GM19467 (cell line): ENCODE measurements around the gene CD40LG.

Source experiments
- ATAC-seq: cut with Tn5 transposase; IDR thresholded peaks from one replicate; pipeline ENCODE4 v1.9.1; 2021; ENCODE audit warnings: mild to moderate bottlenecking, moderate library complexity; ENCODE audit not compliant: unreplicated experiment

CD40LG gene

DNA sequence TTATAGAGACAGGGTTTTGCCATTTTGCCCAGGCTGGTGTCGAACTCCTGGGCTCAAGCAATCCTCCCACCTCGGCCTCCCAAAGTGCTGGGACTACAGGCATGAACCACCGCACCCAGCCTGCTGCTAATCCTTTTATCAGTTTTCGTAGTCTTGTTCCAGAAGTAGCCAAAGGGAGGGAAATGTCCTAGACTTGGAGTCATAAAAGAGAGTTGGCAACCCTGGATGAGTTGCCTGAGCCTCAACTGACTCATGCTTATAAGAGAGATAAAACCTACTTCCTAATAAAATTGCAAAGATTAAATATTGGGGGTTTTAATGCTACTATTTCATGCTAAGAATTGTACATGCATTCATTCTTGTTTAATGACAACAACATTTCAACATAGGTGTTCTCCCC lies 44.3 kb downstream of the CD40LG start:
- ATAC-seq = no peak

DNA sequence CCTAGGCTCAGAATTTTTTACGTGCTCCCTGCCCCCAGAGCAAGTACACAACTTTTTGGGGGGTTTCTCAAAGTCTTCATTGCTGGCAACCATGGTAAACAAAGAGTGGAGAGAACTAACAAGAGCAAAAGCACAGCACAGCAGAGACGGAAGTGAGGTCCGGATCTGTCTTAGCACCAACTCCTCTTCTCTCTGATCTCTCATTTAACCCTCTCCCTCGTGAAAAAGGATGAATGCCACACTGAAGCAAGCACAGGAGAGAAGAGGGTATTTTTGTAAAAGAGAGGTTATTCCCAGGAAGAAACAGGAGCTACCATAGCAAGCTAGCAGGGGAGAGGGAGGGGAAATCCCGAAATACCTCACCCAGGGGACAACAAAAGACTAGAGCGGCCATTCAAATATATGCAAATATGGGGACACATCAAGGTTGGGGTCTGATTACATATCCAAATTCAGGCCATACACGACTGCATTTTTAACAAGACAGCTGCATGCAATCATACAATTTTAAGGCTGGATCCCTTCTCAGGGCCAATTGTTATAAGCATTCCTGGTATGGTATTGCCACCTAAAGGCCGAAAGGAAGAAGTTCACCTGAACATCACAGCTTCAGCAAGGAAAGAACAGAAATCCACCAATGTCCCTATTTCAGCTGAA lies 46.6 kb downstream of the CD40LG start:
- ATAC-seq = peak; percentile 47

DNA sequence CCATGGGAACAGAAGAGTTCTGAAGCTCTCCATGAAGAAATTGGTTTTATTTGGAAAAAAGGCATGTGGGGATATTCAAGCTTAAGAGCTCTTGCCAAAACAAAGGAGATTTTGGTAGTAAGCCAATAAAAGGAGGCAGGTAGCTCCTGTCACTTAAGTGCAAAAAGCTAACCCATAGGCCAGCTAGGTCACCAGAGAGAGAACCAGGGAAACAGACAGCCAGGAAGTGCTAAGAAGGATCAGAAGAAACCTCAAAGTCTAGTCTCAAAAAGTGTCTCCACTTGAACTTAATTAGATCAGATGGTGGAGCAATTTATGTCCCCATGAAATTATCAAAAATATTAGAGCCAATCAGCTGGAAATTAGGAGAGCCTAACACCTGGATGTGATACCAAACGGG lies 49.2 kb downstream of the CD40LG start:
- no peak for ATAC-seq

DNA sequence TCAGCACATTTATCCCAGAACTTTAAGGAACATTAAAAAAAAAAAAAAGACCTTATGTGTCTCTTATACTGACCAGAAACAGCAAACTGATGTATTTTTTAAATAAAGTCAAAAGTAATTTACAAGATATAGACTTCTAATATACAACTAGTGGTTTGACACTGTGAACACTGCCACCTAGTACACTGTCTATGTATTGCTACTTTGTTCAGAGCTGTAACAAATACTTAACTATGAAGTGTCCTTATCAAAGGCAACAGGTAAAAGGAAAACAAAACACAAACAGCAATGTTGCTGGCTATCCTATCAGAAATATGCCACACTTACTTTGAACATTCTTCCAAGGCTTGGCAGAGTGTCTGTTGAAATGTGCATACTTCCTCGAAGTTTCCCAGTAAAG lies 60.4 kb downstream of the CD40LG start:
- no peak for ATAC-seq
